AG09309 (cell line): Measurements from ENCODE around the gene FNTB.

Experiments
- DNase-seq: peaks from one replicate; pipeline ENCODE4 v3.0.0-alpha.2; 2010; ENCODE audit warnings: low read depth
- H3K4me3 ChIP-seq: 2 replicates; pipeline ENCODE4 v1.5.1; 2011; ENCODE audit warnings: mild to moderate bottlenecking, low read depth, low read length, moderate library complexity; ENCODE audit not compliant: control insufficient read depth
- CTCF ChIP-seq: IDR thresholded peaks from 2 replicates; pipeline ENCODE4 v1.5.1; 2011; ENCODE audit warnings: mild to moderate bottlenecking, low read depth, low read length, inconsistent platforms; ENCODE audit not compliant: insufficient read depth, control insufficient read depth; ENCODE audit errors: missing control alignments

FNTB gene

GRCh38 chr14:65098586-65098985 is 111.9 kb downstream of the FNTB start:
- no peak for DNase-seq
- H3K4me3 ChIP-seq: no peak overlapping the region
- TF ChIP-seq CTCF: no peak

GRCh38 chr14:65100922-65101541 is 114.3 kb downstream of the FNTB start:
- TF ChIP-seq CTCF: no peak
- peak overlapping the region; percentile 94 for H3K4me3 ChIP-seq
- DNase-seq: no peak

GRCh38 chr14:65101631-65102440 is 115.1 kb downstream of the FNTB start:
- H3K4me3 ChIP-seq: peak overlapping the region; percentile 94
- DNase-seq: no peak
- no peak for TF ChIP-seq CTCF

GRCh38 chr14:65102441-65103149 is 115.9 kb downstream of the FNTB start, which contains the start of gene MAX:
Gene MAX, minus strand, starts transcription at chr14:65102517. Its CDS starts 178 bp downstream, at chr14:65102339.
- peak; percentile 96 for DNase-seq
- peak within 1 kb of the TSS; percentile 94 for H3K4me3 ChIP-seq
- no peak for TF ChIP-seq CTCF

GRCh38 chr14:65103150-65103760 is 116.6 kb downstream of the FNTB start:
- peak; percentile 20 for TF ChIP-seq CTCF
- peak overlapping the region; percentile 83 for H3K4me3 ChIP-seq
- no peak for DNase-seq

GRCh38 chr14:65104791-65105190 is 118.1 kb downstream of the FNTB start:
- TF ChIP-seq CTCF: no peak
- no peak overlapping the region for H3K4me3 ChIP-seq
- DNase-seq: no peak
